Esophagus muscularis mucosa (tissue), 4 donors: ENCODE measurements around the gene MON1B.

Source experiments
- EP300 ChIP-seq: sonication (generic); formaldehyde crosslinking; IDR thresholded peaks from one replicate; pipeline ENCODE4 v1.6.1; 2017; ENCODE audit warnings: antibody characterized with exemption
- POLR2A ChIP-seq: fragments of 450-650 bp; IDR thresholded peaks from one replicate; pipeline ENCODE4 v1.6.1; 2017; ENCODE audit warnings: antibody characterized with exemption, moderate library complexity, mild to moderate bottlenecking, low read depth
- POLR2AphosphoS5 ChIP-seq, 2 donors: sonication (generic); formaldehyde crosslinking; IDR thresholded peaks; one replicate each; pipeline ENCODE4 v1.6.1; 2017; ENCODE audit warnings: antibody characterized with exemption in 2 of 2
- TF ChIP-seq, protein P1 (sequence below), 3 experiments: fragments of 200-600 bp in 2 of 3; fragments of 450-650 bp in 1 of 3; sonication (generic) in 2 of 3; IDR thresholded peaks; one replicate each; pipeline ENCODE4 v1.5.1; 2017 to 2019; ENCODE audit warnings: antibody characterized with exemption in 3 of 3, mild to moderate bottlenecking in 2 of 3, moderate library complexity in 1 of 3

DNA sequence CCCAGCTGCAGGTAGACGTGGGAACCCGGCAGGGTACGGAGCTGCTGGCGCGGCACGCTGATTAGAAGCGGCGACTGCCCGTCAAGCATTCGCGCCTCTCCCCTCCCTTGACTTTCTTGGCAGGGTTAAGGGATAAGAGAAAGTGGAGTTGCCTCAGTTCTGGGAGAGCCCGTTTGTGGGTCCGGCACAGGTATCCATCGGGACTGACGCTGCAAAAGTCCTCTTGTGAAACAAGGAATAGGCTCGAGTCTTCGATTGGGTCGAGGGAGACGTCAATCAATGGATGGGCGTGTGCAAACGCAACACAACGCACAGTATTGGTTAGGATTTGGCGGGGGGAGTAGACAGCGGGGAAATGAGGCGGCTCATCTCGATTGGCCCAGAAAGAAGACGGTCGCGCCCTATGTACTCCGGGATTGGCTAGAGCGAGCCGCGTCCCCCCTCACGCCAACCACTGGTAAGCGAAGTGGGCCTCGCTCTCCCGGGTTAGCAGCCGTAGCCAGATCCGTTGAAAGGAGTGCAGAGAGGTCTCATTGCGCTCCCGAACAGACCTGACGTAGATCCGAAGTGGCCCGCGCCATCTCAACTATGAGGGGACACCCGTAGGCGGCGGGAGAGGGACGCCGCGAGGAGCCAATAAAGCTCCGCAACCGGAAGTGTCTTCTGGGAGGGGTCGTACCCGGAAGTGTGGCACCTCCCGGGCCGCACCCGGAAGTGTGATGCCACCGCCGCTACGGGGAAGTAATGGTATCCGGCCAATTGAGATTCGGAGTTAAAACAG, at the start of gene MON1B:
- TF ChIP-seq POLR2AphosphoS5 (IDR thresholded peaks at IDR 0.05) = peak; percentile 62 to 94
- TF ChIP-seq, protein P1, sequence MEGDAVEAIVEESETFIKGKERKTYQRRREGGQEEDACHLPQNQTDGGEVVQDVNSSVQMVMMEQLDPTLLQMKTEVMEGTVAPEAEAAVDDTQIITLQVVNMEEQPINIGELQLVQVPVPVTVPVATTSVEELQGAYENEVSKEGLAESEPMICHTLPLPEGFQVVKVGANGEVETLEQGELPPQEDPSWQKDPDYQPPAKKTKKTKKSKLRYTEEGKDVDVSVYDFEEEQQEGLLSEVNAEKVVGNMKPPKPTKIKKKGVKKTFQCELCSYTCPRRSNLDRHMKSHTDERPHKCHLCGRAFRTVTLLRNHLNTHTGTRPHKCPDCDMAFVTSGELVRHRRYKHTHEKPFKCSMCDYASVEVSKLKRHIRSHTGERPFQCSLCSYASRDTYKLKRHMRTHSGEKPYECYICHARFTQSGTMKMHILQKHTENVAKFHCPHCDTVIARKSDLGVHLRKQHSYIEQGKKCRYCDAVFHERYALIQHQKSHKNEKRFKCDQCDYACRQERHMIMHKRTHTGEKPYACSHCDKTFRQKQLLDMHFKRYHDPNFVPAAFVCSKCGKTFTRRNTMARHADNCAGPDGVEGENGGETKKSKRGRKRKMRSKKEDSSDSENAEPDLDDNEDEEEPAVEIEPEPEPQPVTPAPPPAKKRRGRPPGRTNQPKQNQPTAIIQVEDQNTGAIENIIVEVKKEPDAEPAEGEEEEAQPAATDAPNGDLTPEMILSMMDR (IDR thresholded peaks at IDR 0.05) = peak in 1 of 3 experiments; percentile 0
- no peak for TF ChIP-seq EP300
- peak; percentile 65 for TF ChIP-seq POLR2A
